K562 (cell line): ENCODE results near the gene MARVELD1. TPM values are rescaled to one million over a fixed set of nuclear protein-coding genes. Genes with fewer than 3 reads are reported as not detected.

ENCODE experiments used
- CC2D1A ChIP-seq: fragments of 450-650 bp; IDR thresholded peaks from 2 replicates; pipeline ENCODE4 v1.6.1; 2017; ENCODE audit warnings: mild to moderate bottlenecking
- POLR2A ChIP-seq: fragments of 450-650 bp; conservative IDR thresholded peaks from 2 replicates; pipeline ENCODE4 v1.6.1; 2016
- POLR2AphosphoS5 ChIP-seq: IDR thresholded peaks from 2 replicates; pipeline ENCODE4 v1.6.1; 2011; ENCODE audit warnings: mild to moderate bottlenecking, low read depth, low read length, moderate library complexity; ENCODE audit not compliant: control insufficient read depth, insufficient read depth
- POLR2B ChIP-seq: fragments of 450-650 bp; IDR thresholded peaks from 2 replicates; pipeline ENCODE4 v1.6.1; 2018; ENCODE audit warnings: low read depth; ENCODE audit not compliant: partially characterized antibody
- SMC3 ChIP-seq: conservative IDR thresholded peaks from 2 replicates; pipeline ENCODE4 v1.6.1; 2011; ENCODE audit warnings: low read depth, low read length, improper control_type of control experiment; ENCODE audit not compliant: insufficient read depth
- SUPT5H ChIP-seq: fragments of 450-650 bp; IDR thresholded peaks from 2 replicates; pipeline ENCODE4 v1.6.1; 2016
- ZKSCAN3 ChIP-seq: fragments of 250-450 bp; sonication (Bioruptor Pico); IDR thresholded peaks from 2 replicates; pipeline ENCODE4 v1.4.0; 2020
- polyA plus RNA-seq, 8 experiments: library from polyadenylated mRNA; depleted of rRNA in 4 of 8; stranded (reverse) in 5 of 8; unstranded in 3 of 8; fragments of >200 nt; fragmentation: Nextera tagmentation in 2 of 8; fragmentation: Illumina TruSeq in 1 of 8; extraction: Ambion mirVana in 2 of 8; extraction: Trizol in 1 of 8; gene quantifications; 2 replicates each; pipeline versions ENCODE4 v1.2.1 to v1.2.3, GENCODE V29; 2011 to 2014; ENCODE audit warnings: inconsistent platforms in 1 of 8, missing spikeins in 1 of 8
- total RNA-seq, 7 experiments: library from RNA; depleted of rRNA in 6 of 7; stranded (reverse); fragments of >200 nt in 6 of 7; fragmentation: Illumina TruSeq in 2 of 7; extraction: Trizol in 2 of 7; gene quantifications; 2 replicates each; pipeline versions ENCODE4 v1.2.1 to v1.2.3, GENCODE V29; 2011 to 2021; ENCODE audit warnings: low replicate concordance in 1 of 7
- TF ChIP-seq, protein P1 (sequence below): IDR thresholded peaks from 2 replicates; pipeline ENCODE4 v1.6.1; 2011; ENCODE audit warnings: borderline replicate concordance, low read depth, mild to moderate bottlenecking, moderate library complexity, low read length; ENCODE audit not compliant: insufficient read depth, poor library complexity, severe bottlenecking
- TF ChIP-seq, protein P2 (sequence below), 2 experiments: fragments of 450-650 bp; formaldehyde crosslinking in 1 of 2; IDR thresholded peaks; 2 replicates each; pipeline versions ENCODE4 v1.4.0 to v1.6.1; 2014 to 2020; ENCODE audit warnings: mild to moderate bottlenecking in 2 of 2, borderline replicate concordance in 1 of 2, low read depth in 1 of 2
- TF ChIP-seq, protein P3 (sequence below): fragments of 250-450 bp; sonication (Bioruptor Pico); IDR thresholded peaks from 2 replicates; pipeline ENCODE4 v1.4.0; 2020

The MARVELD1 gene
- total and polyA plus RNA-seq, 9 of the 15 experiments (the other 6 are each of a cell fraction or from before 2014, with no cell fraction given) = 2.7 to 12.5 (median 5.3) TPM

DNA sequence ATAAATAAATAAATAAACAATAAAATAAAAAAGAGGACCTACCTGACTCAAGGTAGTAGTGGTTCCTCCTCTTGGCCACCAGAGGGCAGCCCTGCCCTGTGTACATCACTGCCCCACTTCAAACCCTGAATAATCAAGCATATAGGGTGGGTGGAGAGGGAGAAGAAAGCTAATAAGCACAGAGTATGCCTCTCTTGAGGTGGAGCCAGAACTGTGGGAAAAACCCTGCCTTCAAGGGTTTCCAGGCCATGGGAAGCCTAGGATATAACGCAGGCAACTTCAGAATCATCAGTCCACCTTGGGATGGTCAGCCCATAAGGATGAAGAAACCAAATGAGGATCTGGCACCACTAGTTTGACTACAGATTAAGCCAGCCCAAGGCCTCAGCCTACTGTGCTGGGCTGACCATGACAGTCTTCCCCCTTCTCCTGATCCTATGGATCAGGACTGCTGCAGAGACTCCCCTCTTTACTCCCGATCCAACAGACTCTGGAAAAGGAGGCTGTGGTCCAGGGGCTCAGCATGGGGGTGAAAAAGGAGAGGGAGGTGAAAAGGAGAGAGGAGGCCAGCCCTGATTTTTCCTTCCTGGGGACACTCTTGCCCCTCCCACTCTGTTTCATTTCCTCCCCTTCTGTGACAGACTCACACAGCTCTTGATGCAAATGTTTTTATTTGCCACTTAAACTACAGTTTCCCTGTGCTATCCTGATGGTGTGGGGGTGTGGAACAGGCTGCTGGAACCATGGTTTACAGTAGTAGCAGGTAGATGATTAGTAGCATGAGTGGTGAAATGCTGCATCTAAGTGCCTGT, 36.6 kb upstream of the MARVELD1 start (continued):
- TF ChIP-seq, protein P1, sequence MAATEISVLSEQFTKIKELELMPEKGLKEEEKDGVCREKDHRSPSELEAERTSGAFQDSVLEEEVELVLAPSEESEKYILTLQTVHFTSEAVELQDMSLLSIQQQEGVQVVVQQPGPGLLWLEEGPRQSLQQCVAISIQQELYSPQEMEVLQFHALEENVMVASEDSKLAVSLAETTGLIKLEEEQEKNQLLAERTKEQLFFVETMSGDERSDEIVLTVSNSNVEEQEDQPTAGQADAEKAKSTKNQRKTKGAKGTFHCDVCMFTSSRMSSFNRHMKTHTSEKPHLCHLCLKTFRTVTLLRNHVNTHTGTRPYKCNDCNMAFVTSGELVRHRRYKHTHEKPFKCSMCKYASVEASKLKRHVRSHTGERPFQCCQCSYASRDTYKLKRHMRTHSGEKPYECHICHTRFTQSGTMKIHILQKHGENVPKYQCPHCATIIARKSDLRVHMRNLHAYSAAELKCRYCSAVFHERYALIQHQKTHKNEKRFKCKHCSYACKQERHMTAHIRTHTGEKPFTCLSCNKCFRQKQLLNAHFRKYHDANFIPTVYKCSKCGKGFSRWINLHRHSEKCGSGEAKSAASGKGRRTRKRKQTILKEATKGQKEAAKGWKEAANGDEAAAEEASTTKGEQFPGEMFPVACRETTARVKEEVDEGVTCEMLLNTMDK = peak; percentile 55
- no peak for TF ChIP-seq ZKSCAN3 (CRISPR knock-in tag)
- TF ChIP-seq, protein P2, sequence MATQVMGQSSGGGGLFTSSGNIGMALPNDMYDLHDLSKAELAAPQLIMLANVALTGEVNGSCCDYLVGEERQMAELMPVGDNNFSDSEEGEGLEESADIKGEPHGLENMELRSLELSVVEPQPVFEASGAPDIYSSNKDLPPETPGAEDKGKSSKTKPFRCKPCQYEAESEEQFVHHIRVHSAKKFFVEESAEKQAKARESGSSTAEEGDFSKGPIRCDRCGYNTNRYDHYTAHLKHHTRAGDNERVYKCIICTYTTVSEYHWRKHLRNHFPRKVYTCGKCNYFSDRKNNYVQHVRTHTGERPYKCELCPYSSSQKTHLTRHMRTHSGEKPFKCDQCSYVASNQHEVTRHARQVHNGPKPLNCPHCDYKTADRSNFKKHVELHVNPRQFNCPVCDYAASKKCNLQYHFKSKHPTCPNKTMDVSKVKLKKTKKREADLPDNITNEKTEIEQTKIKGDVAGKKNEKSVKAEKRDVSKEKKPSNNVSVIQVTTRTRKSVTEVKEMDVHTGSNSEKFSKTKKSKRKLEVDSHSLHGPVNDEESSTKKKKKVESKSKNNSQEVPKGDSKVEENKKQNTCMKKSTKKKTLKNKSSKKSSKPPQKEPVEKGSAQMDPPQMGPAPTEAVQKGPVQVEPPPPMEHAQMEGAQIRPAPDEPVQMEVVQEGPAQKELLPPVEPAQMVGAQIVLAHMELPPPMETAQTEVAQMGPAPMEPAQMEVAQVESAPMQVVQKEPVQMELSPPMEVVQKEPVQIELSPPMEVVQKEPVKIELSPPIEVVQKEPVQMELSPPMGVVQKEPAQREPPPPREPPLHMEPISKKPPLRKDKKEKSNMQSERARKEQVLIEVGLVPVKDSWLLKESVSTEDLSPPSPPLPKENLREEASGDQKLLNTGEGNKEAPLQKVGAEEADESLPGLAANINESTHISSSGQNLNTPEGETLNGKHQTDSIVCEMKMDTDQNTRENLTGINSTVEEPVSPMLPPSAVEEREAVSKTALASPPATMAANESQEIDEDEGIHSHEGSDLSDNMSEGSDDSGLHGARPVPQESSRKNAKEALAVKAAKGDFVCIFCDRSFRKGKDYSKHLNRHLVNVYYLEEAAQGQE (IDR thresholded peaks at IDR 0.05; ENCODE audit: borderline replicate concordance) = peak; percentile 48; the same call in 1 of the 2 replicates
- TF ChIP-seq, protein P2 (CRISPR knock-in tag; IDR thresholded peaks at IDR 0.05; ENCODE audit: low read depth) = no peak
- TF ChIP-seq, protein P3, sequence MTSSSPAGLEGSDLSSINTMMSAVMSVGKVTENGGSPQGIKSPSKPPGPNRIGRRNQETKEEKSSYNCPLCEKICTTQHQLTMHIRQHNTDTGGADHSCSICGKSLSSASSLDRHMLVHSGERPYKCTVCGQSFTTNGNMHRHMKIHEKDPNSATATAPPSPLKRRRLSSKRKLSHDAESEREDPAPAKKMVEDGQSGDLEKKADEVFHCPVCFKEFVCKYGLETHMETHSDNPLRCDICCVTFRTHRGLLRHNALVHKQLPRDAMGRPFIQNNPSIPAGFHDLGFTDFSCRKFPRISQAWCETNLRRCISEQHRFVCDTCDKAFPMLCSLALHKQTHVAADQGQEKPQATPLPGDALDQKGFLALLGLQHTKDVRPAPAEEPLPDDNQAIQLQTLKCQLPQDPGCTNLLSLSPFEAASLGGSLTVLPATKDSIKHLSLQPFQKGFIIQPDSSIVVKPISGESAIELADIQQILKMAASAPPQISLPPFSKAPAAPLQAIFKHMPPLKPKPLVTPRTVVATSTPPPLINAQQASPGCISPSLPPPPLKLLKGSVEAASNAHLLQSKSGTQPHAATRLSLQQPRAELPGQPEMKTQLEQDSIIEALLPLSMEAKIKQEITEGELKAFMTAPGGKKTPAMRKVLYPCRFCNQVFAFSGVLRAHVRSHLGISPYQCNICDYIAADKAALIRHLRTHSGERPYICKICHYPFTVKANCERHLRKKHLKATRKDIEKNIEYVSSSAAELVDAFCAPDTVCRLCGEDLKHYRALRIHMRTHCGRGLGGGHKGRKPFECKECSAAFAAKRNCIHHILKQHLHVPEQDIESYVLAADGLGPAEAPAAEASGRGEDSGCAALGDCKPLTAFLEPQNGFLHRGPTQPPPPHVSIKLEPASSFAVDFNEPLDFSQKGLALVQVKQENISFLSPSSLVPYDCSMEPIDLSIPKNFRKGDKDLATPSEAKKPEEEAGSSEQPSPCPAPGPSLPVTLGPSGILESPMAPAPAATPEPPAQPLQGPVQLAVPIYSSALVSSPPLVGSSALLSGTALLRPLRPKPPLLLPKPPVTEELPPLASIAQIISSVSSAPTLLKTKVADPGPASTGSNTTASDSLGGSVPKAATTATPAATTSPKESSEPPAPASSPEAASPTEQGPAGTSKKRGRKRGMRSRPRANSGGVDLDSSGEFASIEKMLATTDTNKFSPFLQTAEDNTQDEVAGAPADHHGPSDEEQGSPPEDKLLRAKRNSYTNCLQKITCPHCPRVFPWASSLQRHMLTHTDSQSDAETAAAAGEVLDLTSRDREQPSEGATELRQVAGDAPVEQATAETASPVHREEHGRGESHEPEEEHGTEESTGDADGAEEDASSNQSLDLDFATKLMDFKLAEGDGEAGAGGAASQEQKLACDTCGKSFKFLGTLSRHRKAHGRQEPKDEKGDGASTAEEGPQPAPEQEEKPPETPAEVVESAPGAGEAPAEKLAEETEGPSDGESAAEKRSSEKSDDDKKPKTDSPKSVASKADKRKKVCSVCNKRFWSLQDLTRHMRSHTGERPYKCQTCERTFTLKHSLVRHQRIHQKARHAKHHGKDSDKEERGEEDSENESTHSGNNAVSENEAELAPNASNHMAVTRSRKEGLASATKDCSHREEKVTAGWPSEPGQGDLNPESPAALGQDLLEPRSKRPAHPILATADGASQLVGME (CRISPR knock-in tag) = no peak
- peak; percentile 36; the same call in 1 of the 2 replicates for TF ChIP-seq POLR2AphosphoS5
- TF ChIP-seq SUPT5H = peak; percentile 52; the same call in 1 of the 2 replicates
- TF ChIP-seq CC2D1A = peak; percentile 50; the same call in 1 of the 2 replicates
- peak; percentile 56 for TF ChIP-seq POLR2A
- peak; percentile 63 for TF ChIP-seq SMC3
- TF ChIP-seq POLR2B = peak; percentile 35
